GM21786 (cell line): ENCODE results near the gene KIF26B.
"Not testable (repeated sequence)": the region's sequence is repeated elsewhere in the genome, so short reads cannot be mapped to it uniquely, and the experiment has no call there.

Source experiments
- ATAC-seq: cut with Tn5 transposase; IDR thresholded peaks from one replicate; pipeline ENCODE4 v1.9.1; 2021; ENCODE audit not compliant: unreplicated experiment

The KIF26B gene

DNA sequence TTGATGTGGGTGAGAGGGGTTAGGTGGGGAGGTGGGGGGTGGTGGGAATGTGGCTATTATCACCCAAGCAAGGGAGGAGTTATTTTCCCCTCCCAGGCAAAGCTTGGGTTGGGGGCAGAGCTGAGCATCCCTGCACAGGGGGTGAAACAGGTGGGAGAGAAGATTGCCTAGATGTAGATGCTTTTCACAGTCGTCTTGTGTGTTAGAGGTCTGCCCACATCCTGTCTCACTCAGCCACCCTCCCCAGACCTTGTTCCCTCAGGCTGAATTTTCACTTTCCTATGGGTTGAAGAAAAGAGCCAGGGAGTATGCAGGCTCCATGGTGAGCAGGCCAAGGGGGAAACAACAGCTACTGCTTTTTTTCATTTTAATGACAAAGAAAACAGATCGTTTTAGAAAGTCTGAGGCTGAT lies 223.5 kb downstream of the KIF26B start:
- no peak for ATAC-seq

DNA sequence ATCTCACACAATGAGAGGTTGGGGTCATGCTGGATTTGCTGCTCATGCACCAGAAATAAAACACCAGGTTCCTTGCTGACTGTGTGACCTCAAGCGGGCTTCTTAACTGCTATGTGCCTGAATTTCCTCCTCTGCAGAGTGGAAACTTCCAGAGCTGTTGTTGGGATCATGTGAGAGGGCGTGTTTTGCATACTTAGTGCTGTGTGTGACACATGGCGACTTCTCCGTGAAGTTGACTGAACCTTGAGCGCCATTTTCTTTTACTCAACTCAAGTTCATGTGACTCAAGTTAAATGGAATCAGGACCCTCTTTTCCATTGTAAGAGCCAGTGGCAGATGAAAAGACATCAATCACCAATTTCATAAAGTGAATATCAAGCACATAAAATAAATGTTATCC lies 224.0 kb downstream of the KIF26B start:
- no peak for ATAC-seq

DNA sequence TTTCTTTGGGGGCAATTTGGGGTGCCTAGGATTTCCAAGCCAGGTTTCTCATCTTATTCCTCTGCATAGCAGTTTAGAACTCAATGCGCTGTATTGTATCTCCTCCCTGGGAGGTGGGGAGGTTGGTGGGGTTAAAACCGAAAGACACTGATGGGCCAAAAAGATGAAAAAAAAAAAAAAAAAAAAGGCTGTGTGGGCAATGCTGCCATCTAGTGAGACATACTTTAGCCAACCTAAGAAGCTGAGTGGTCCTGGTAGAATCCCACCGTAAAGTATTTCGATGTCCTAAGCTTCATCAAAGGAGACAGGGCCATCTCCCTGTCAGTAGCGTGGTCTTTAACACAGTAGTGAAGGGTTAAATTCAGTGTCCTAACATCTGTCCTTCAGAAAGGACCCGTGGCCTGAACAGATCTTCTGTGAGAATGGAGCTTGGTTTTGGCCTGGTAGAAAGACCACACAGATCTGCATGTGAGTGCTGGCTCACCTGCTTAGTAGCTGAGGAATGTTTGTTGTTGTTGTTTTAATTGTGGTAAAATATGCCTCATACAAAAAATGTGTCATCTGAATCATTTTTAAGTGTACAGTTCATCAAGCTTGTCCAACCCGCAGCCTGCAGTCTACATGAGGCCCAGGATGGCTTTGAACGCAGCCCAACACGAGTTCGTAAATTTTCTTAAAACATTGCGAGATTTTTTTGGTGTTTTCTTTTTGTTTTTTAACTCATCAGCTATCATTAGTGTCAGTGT lies 226.2 kb downstream of the KIF26B start:
- ATAC-seq = no peak

DNA sequence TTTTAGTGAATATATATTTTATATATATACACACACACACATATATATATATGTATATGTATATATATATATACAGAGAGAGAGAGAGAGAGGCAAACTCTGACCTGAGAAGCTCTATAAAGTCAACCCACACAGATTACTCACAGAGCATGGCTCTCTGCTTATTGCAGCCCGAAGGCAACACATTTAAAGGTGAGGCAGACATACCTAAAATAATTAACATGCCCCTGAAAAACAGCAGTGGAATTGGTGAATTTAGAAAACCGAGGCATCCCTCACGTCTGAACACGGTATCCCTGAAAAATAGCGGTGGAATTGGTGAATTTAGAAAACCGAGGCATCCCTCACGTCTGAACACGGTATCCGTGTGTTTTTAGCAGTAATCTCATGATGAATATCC lies 228.2 kb downstream of the KIF26B start:
- no peak for ATAC-seq

DNA sequence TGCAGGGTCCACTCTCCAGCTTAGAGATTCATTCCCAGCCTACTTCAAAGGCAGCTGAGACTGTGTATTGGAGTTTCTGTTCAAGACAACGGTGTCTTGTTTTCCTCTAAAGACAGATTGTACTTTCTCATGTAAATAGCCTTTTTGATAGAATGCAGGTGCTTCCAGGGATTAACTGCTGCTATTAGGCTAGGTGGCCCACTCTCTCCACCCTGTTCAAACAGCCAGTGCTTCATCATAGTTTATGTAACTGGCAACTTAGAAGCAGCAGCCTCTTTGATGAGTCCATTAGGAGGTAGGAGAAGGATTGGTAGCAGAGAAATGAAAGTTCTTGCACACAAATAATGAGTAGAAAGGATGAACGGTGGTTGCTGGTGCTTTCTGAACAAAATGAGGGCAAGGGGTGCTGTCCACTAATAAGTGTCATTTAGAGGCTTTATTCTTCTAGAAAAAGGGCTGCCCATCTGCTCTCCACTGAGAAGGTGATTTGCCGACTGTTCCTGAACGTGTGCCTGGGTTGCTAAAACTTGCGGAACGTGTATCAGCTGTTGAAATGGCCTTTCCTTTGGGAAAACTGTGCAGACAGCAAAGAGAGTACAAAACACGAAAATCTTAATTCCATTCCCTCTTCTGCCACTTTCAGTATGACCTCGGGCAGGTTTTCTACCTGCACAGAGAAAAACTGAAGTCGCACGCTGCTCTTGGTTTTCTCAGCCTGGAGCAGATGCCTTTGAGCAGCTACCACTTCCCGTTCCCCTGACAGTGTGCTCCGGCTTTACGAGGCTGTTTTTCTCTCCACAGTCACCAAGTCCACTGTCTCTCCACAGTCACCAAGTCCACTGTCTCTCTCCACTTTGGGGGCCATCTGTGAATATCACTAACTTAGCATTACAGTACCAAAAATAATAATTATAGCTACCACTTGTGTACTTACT lies 228.9 kb downstream of the KIF26B start:
- ATAC-seq = no peak

DNA sequence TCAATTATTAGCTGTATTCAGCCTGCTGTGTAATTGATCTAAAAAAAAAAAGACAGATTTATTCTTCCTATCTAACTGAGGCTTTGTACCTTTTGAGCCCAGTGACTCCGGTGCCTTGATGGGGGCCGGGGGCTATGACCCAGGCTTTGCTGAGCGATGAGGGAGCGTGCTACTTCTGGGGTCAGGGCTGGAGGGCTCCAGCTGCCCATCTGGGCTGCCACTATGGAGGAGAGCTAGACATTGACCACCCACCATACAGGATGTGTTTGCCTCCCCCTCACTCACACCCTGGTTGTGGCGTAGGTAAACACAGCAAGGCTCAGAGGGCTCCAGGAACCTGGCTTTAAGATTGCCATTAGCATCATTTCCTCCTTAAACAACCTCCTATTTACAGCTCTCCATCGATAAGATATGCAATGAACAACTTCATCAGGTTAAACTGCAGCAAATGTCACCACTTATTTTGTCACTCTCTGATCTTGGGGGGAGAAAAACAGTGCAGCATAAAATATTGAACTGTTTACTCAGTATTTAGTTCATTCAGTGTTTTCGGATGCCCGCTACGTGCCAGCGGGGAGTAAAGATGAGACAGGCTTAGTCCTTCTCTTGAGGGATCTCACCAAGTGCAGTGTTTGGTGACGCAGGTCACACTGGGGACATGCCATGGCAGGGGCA lies 231.6 kb downstream of the KIF26B start:
- no peak for ATAC-seq

DNA sequence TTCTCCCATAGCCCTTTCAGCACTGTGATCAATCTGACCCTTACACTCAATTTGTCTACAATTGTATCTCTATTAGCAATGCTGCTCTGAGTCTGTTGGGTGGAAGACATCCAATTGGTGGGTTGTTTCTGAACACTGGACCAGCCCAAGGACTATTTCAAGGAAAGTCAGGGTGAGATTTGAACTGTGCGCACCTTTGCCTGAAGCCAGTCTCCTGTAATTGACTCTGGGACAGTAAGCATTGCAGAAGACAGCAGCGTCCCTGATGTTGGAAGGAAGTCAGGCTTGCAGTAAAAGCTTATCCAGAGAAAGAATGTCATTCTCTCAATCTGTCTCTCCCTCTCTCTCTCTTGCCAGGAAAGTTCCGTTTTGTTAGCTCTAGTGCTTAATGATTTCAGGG lies 233.9 kb downstream of the KIF26B start:
- no peak for ATAC-seq

DNA sequence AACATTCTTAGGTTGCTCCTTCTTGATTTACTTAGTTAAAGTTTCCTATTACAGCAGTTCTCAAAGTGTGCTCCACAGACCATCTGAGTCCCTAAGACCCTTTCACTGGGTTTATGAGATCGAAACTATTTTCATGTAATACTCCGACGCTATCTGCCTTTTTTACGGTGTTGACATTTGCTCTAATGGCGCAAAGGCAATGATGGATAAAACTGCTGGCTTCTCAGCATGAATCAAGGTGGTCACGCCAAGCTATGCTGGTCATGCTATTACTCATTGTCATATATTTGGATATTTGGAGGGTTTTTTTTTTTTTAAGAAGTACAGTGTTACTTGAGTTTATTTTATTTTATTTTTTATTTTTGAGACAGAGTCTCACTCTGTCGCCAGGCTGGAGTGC lies 235.1 kb downstream of the KIF26B start:
- no peak for ATAC-seq

DNA sequence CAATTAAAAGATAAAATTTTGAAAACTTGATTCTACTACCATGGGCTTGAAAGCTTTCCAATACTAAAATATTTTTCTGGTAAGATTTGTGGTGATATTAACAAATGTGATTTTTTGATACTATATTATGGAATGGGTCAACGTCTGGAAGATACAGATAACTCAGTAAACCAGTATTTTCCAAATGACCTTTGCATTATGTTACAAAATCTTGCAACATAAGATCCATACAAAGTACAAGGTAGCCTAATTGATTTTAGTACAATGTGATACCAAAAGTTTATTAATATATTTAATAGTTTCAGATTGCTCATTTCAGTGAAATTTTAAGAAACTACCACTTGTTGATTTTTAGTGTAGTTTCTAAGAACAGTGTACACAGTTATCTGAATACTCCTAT lies 236.2 kb downstream of the KIF26B start:
- no peak for ATAC-seq

DNA sequence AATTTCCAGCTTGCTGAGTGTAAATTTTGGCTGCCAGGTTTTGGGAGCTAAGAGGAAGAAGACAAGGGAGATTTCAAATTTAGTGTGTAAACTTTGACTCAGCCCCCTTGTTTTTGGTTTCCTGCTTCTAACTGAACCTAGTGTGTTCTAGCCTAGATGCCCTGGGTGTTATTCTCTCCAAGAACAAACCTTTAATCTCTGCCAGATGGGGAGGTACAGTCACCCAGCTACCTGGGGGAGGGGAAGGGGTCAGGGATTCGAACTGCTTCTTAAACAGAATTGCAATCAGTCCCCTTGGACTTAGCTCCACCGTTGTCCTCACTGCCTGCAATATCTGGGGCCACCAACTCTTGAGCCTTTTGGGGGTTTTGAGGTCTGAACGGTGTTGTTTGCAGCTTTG lies 238.9 kb downstream of the KIF26B start:
- ATAC-seq = no peak

DNA sequence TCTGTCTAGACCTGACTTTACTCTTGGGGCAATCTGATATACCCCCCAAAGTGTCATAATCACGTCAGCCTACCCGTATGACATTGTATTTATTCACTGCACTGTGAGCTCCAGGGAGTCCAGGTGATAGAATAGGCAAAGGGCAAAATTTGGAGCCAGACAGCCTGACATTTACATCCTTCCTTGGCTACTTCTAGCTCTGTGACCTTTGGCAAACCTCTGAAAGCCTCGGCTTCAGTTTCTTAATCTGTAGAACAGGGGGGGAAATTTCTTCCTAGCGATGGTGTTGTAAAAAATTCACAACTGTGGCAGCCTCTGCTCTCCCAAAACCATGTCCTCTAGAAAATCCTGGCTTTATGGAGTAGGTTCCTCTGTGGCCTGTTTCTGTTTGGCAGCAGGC lies 240.9 kb downstream of the KIF26B start:
- no peak for ATAC-seq

DNA sequence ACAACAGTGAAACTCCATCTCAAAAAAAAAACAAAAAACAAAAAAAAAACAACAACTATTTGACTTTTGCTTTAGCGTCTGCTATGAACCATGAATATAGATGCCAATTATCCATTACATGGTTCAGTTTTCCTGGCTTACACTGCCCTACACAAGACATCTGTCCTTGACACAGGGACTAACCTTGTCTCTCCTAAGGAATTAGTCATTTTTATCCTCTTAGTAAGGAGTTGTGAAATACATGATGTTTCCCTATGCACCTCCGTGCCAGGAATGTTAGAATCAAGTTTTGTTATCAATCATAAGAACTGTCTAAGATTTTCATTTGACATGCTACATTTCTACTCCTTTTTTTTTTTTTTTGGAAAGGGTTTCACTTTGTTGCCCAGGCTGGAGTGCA lies 241.8 kb downstream of the KIF26B start:
- no peak for ATAC-seq

DNA sequence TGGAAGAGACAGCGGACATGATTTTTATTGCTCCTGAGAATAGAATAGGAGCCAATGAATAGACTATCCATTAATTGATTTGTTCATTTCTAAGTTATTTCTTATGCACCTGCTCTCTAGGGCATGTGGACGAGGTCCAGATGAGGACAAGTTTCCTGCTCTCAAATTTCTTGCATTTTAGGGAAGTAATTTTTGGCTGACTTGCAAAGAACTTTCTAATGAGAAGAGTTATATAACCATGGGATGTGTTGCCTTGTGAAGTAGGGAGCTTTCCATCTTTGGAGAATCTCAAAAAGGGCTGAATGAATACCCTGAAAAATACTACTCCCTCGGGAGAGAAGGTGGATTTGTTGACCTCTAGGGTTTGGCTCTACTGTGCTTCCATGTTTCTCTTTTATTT lies 243.0 kb downstream of the KIF26B start:
- ATAC-seq = no peak

DNA sequence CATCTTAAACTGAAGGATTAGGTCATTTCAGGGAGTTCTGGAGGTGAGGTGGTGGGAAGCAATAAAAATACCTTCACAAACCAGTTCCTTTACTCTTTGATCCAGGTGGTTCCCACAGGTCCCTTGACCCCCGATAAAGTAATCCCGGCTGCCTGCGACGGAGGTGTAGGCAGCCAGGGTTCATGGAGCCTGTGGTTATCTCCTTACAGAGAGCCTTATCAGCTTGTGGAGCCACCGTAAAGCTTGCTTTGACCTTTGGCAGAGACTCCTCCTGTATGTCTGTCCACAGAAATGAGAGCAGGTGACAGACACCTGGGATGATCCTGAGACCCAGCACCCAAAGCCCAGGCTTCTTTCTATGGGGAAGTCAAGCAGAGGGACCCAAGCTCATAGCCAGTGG lies 243.4 kb downstream of the KIF26B start:
- no peak for ATAC-seq

DNA sequence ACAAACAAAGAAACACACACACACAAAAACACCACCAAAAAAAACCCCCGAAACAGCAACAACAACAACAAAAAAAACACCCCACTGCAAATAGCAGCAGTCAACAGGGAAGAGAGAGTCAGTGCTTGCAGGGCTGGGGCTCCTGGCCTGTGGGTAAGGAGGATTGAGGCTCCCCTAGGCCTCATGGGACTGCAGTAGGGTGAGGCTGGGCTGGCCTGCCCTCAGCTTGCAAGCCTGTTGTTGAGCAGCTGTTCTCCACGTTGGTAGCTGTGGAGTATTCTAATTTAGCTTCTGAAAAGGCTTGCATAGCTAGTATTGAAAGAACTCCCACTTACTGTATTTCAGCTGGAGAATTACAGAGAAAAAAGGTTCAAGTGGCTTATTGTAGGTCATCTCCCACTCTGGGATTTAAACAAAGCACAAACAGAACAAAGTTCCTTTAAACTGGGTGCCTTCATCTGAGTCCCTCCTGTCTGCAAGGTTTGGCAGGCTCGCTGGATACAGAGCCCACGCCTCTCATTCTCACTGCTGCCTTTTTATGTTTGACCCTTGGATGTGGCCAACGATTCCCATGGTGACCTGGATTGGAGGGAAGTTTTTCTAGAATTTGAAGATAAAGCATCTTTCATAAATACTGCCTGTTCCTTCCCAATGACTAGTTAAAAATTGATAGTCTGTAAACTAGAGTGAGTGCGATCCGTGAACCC lies 247.2 kb downstream of the KIF26B start:
- no peak for ATAC-seq

DNA sequence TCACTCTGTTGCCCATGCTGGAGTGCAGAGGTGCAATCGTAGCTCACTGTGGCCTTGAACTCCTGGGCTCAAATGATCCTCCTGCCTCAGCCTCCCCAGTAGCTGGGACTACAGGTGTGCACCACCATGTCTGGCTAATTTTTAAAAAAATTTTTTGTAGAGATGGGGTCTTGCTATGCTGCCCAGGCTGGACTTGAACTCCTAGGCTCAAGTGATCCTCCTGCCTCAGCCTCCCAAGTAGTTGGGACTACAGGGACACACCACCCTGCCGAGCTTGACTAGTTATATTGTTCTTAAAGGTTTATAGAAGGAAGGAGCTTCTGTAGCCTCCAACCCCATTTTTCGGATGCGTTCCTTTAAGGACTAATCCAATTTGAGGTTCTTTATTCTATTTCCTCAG lies 248.2 kb downstream of the KIF26B start:
- ATAC-seq = not testable (repeated sequence)

DNA sequence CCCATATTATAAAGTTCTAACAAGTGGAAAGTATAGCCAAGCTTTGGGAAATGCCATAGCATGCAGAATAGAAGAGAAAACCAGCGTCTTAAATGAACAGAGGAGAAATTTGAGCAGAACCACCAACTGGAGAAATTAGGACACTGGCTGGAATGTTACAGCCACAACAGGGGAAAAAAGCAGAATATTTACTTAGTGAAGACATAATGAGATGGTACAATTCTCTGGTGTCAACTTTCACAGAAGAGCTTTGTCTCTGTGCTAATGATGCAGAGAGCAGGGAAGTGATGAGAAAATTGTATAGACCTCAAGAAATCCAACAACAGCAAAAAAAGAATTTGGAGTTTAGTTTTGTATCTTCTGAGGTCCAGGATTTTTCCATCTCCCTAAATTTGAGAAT lies 249.7 kb downstream of the KIF26B start:
- ATAC-seq = no peak

DNA sequence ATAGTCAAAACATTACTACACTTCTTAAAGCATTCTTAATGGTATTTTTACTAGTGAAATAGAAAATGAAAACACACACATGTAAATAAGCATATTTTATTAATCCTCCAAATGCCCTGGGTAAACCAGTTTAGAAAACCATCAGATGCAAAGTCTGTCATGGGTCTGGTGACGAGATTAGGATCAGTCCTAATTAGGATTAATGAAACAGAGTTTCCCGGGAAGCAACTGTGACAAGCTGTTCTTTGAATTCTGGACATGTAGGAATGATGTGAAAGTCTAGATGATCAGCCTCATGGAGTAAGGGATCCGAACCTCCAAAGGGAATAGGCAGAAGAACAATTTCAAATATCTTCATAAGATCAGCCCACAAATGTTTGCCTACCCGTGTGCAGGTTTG lies 250.2 kb downstream of the KIF26B start:
- no peak for ATAC-seq

DNA sequence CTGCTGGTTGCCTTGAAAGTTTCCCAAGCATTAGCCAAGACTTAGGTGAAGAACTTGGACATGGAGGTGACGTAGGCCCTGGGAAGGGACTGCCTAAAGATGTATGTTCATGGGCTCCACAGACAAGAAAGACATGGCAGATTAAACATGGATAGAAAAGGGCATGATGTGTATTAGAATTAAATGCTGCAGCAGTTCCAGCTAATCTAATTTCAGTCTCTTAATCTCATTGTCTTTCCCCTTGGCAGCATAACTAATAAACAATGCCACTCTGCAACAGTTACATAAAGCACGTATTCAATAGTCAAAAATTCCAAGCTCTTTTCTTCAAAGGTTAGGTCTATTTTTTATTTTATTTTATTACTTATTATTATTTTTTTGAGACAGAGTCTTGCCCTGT lies 251.6 kb downstream of the KIF26B start:
- no peak for ATAC-seq

DNA sequence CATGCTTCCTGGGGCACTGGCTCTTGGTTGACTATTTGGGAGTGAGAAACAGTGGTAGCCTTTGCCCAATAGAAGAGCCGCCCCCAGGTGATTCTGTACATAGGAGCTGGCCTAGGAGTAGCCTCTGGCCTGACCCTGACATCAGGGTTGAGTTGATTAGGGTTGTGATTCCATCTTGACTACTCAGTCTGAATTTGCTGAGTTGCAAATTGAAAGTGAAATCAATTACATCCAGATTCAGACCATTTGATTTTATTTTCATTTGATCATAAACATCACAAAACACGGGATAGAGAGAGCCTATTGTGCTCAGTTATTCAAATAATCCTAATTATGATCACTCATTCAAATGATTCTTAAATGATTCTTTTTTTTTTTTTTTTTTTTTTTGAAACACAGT lies 253.2 kb downstream of the KIF26B start:
- ATAC-seq = no peak
